Endothelial cell of umbilical vein (primary cell): ENCODE measurements around the gene ARL8B. TPM values are rescaled to one million over a fixed set of nuclear protein-coding genes. Genes with fewer than 3 reads are reported as not detected.

Source experiments
- BruUV-seq: library from RNA; stranded (reverse); fragments of 400-500 nt; replicated peaks from 2 replicates; lab custom pipeline; 2021; lab: Mats Ljungman, UMichigan
- CTCF ChIA-PET: fragments of 300-600, 350-600 bp; sonication (Branson Sonifier 250); formaldehyde crosslinking; loops from one replicate; lab custom pipeline; 2021; ENCODE audit warnings: antibody characterized with exemption, inconsistent platforms; lab: Charles Lee
- POLR2A ChIA-PET: fragments of 300-600, 350-600 bp; sonication (Branson Sonifier 250); formaldehyde crosslinking; loops from one replicate; lab custom pipeline; 2021; ENCODE audit warnings: antibody characterized with exemption, inconsistent platforms; lab: Charles Lee
- DNase-seq: peaks from one replicate; pipeline ENCODE4 v3.0.0-alpha.2; 2011; ENCODE audit warnings: low read depth, low spot score
- FAIRE-seq: peaks from 2 replicates; lab custom pipeline; 2011; peaks lifted over from hg19 to GRCh38; lab: Jason Lieb, UNC
- H2AFZ ChIP-seq: 2 replicates; pipeline ENCODE4 v1.6.0; 2012; ENCODE audit warnings: low read depth, low read length, control low read depth, inconsistent platforms
- H3K27ac ChIP-seq: 2 replicates; pipeline ENCODE4 v1.5.1; 2011; ENCODE audit warnings: low read depth, mild to moderate bottlenecking, control low read depth, low read length, moderate library complexity; ENCODE audit not compliant: insufficient read depth
- H3K27me3 ChIP-seq, 2 experiments: 2 replicates each; pipeline versions ENCODE4 v1.6.0 to v1.6.1; 2011; ENCODE audit warnings: low read length in 2 of 2, mixed read lengths in 1 of 2; ENCODE audit not compliant: control insufficient read depth in 2 of 2, insufficient read depth in 2 of 2
- H3K36me3 ChIP-seq, 2 experiments: 2 replicates in 1 of 2; 3 replicates in 1 of 2; pipeline ENCODE4 v1.5.1; 2011; ENCODE audit warnings: low read length in 2 of 2, mild to moderate bottlenecking in 1 of 2, moderate library complexity in 1 of 2; ENCODE audit not compliant: control insufficient read depth in 2 of 2, insufficient read depth in 2 of 2; ENCODE audit errors: extremely low read depth in 1 of 2
- H3K4me1 ChIP-seq: 3 replicates; pipeline ENCODE4 v1.5.1; 2011; ENCODE audit warnings: mild to moderate bottlenecking, low read length; ENCODE audit not compliant: control insufficient read depth, insufficient read depth; ENCODE audit errors: extremely low read depth
- H3K4me2 ChIP-seq: 2 replicates; pipeline ENCODE4 v1.6.1; 2011; ENCODE audit warnings: low read length, control low read depth, mixed read lengths; ENCODE audit not compliant: insufficient read depth
- H3K4me3 ChIP-seq, 3 experiments: fragments of 200-600 bp in 1 of 3; sonication (generic), shearing (Covaris generic) in 1 of 3; replicated peaks in 1 of 3; 2 replicates each; pipeline ENCODE4 v1.5.1; 2011 to 2016; ENCODE audit warnings: control low read depth in 3 of 3, low read length in 3 of 3, mild to moderate bottlenecking in 2 of 3, inconsistent platforms in 1 of 3, low read depth in 1 of 3, moderate library complexity in 1 of 3; ENCODE audit not compliant: insufficient read depth in 1 of 3
- H3K79me2 ChIP-seq: 2 replicates; pipeline ENCODE4 v1.6.0; 2012; ENCODE audit warnings: low read length, inconsistent platforms; ENCODE audit not compliant: control insufficient read depth, insufficient read depth
- H3K9ac ChIP-seq: replicated peaks from 2 replicates; pipeline ENCODE3; 2011; ENCODE audit warnings: low read length, control low read depth; ENCODE audit not compliant: insufficient read depth; ENCODE audit errors: extremely low read depth
- H3K9me1 ChIP-seq: replicated peaks from 3 replicates; pipeline ENCODE4 v1.6.0; 2011; ENCODE audit warnings: mild to moderate bottlenecking, low read length; ENCODE audit not compliant: control insufficient read depth, insufficient read depth; ENCODE audit errors: extremely low read depth
- H3K9me3 ChIP-seq: replicated peaks from 2 replicates; pipeline ENCODE4 v1.5.1; 2012; ENCODE audit warnings: low read length, inconsistent platforms; ENCODE audit not compliant: control insufficient read depth, insufficient read depth
- H4K20me1 ChIP-seq: replicated peaks from 2 replicates; pipeline ENCODE3; 2011; ENCODE audit warnings: mild to moderate bottlenecking, low read length; ENCODE audit not compliant: control insufficient read depth, insufficient read depth; ENCODE audit errors: extremely low read depth
- CTCF ChIP-seq, 2 donors: IDR thresholded peaks; 1 replicate in 1 of 2; 2 replicates in 1 of 2; pipeline ENCODE4 v1.5.1; 2011; ENCODE audit warnings: low read length in 2 of 2, mild to moderate bottlenecking in 2 of 2, moderate library complexity in 2 of 2, control low read depth in 1 of 2, inconsistent platforms in 1 of 2, low read depth in 1 of 2; ENCODE audit not compliant: insufficient read depth in 1 of 2; ENCODE audit errors: extremely low read depth in 1 of 2
- EZH2 ChIP-seq: IDR thresholded peaks from 2 replicates; pipeline ENCODE4 v1.6.1; 2012; ENCODE audit warnings: borderline replicate concordance, low read depth, mild to moderate bottlenecking, moderate library complexity, low read length, inconsistent platforms; ENCODE audit not compliant: severe bottlenecking
- FOS ChIP-seq: IDR thresholded peaks from 2 replicates; pipeline ENCODE4 v1.6.1; 2011; ENCODE audit warnings: mild to moderate bottlenecking, low read length, moderate library complexity, borderline replicate concordance; ENCODE audit not compliant: insufficient read depth
- GATA2 ChIP-seq: IDR thresholded peaks from 2 replicates; pipeline ENCODE4 v1.7.0; 2011; ENCODE audit warnings: low read depth, mild to moderate bottlenecking, moderate library complexity, mixed read lengths, low read length; ENCODE audit not compliant: insufficient read length, insufficient read depth
- JUN ChIP-seq: IDR thresholded peaks from 2 replicates; pipeline ENCODE4 v1.6.1; 2011; ENCODE audit warnings: borderline replicate concordance, low read depth; ENCODE audit not compliant: insufficient read length, insufficient read depth
- MAX ChIP-seq: IDR thresholded peaks from 2 replicates; pipeline ENCODE4 v1.6.1; 2011; ENCODE audit not compliant: insufficient read depth, insufficient read length
- MYC ChIP-seq: IDR thresholded peaks from one replicate; pipeline ENCODE4 v1.6.1; 2011; ENCODE audit warnings: mild to moderate bottlenecking, low read depth, low read length
- POLR2A ChIP-seq: IDR thresholded peaks from 2 replicates; pipeline ENCODE4 v1.6.1; 2012; ENCODE audit warnings: low read depth, mild to moderate bottlenecking, control low read depth, low read length
- POLR2AphosphoS5 ChIP-seq: IDR thresholded peaks from 2 replicates; pipeline ENCODE4 v1.6.1; 2012; ENCODE audit warnings: low read depth, mild to moderate bottlenecking, control low read depth, low read length, moderate library complexity; ENCODE audit not compliant: insufficient read depth
- dilution Hi-C: fragments of 300-500 bp; cut with MboI; formaldehyde crosslinking; loops from one replicate; pipeline ENCODE4 v1.15.0; 2019; ENCODE audit warnings: low sequenced_read_pairs; ENCODE audit not compliant: extremely low pct_ligation_motif_present
- intact Hi-C: fragments of 100-400 bp; cut with micrococcal nuclease; formaldehyde crosslinking; loops from one replicate; pipeline ENCODE4 v1.10.0; 2022
- polyA plus RNA-seq, 4 experiments: library from polyadenylated mRNA; depleted of rRNA in 3 of 4; stranded (reverse) in 3 of 4; unstranded in 1 of 4; fragments of >200 nt; gene quantifications; 2 replicates each; pipeline versions ENCODE4 v1.2.1 to v1.2.3, GENCODE V29; 2011 to 2012; ENCODE audit warnings: missing spikeins in 1 of 4
- total RNA-seq: library from RNA; stranded (reverse); gene quantifications from 2 replicates; pipeline ENCODE4 v1.2.3, GENCODE V29; 2021

ARL8B gene
- total and polyA plus RNA-seq, 2 donors (not counting 3 experiments of a cell fraction or from before 2014, with no cell fraction given): 32.1 to 58.2 TPM

- Histone ChIP-seq H3K9ac (no peak overlapping the region), H3K4me3 (no peak overlapping the region), H3K9me1 (no peaks in the 10 kb centered on the region), H3K4me1 (peaks cover 8% of the 10 kb centered on the region), H3K27me3 (no peaks in the 10 kb centered on the region), H3K27ac (no peak overlapping the region), H4K20me1 (peaks cover 4% of the 10 kb centered on the region), H3K36me3 (no peaks in the 10 kb centered on the region), H3K4me2 (no peak overlapping the region), H3K9me3 (no peaks in the 10 kb centered on the region), H2AFZ (no peak overlapping the region), H3K79me2 (peaks cover 90% of the 10 kb centered on the region)
- DNase-seq (no peak), FAIRE-seq (no peak)
- ChIA-PET CTCF (interaction anchor here (0.7 kb wide), 1 partner anchor 10 kb away, joined by 3 read pairs; no protein-coding TSS in a partner anchor), POLR2A (no interaction called here)
- intact Hi-C loops: no loop called here
- dilution Hi-C loops: no loop called here
- TF ChIP-seq CTCF (IDR thresholded peaks at IDR 0.05; ENCODE audit: extremely low read depth in 1 of 2, insufficient read depth in 1 of 2, low read depth in 1 of 2, low read length in 2 of 2) (no peak), POLR2A (no peak), FOS (no peak), EZH2 (no peak), MAX (no peak), GATA2 (no peak), POLR2AphosphoS5 (no peak), MYC (no peak), JUN (no peak)
- no TSS peak for BruUV-seq
Observed at GRCh38 chr3:5133239-5134018, 11.3 kb downstream of the ARL8B start.
